ENCODE results near the gene C1orf21.

The C1orf21 gene

GRCh38 chr1:184627007-184627341 is 240.1 kb downstream of the C1orf21 start:
- DNase-seq (ENCODE audit: low read depth) = no peak

GRCh38 chr1:184629266-184629665 is 242.4 kb downstream of the C1orf21 start:
- DNase-seq (ENCODE audit: low read depth) = no peak

- no peak for DNase-seq (ENCODE audit: low read depth)
Measured at GRCh38 chr1:184630679-184631060, 243.8 kb downstream of the C1orf21 start.

- DNase-seq (ENCODE audit: low read depth) = no peak
Measured at GRCh38 chr1:184632415-184633175, 245.8 kb downstream of the C1orf21 start.

- no peak for DNase-seq (ENCODE audit: low read depth)
Measured at GRCh38 chr1:184633785-184634184, 247.0 kb downstream of the C1orf21 start.

- DNase-seq (ENCODE audit: low read depth) = no peak
Measured at GRCh38 chr1:184634296-184634695, 247.5 kb downstream of the C1orf21 start.

- no peak for DNase-seq (ENCODE audit: low read depth)
Measured at GRCh38 chr1:184635347-184635979, 248.6 kb downstream of the C1orf21 start.

- no peak for DNase-seq (ENCODE audit: low read depth)
Measured at GRCh38 chr1:184635980-184636431, 249.2 kb downstream of the C1orf21 start.

GRCh38 chr1:184637664-184638240 is 250.9 kb downstream of the C1orf21 start:
- DNase-seq (ENCODE audit: low read depth) = no peak

- DNase-seq (ENCODE audit: low read depth) = no peak
Measured at GRCh38 chr1:184639205-184639604, 252.4 kb downstream of the C1orf21 start.

- no peak for DNase-seq (ENCODE audit: low read depth)
Measured at GRCh38 chr1:184640505-184640904, 253.7 kb downstream of the C1orf21 start.

- DNase-seq (ENCODE audit: low read depth) = no peak
Measured at GRCh38 chr1:184641894-184642293, 255.1 kb downstream of the C1orf21 start.

- DNase-seq (ENCODE audit: low read depth) = no peak
Measured at GRCh38 chr1:184643661-184644060, 256.8 kb downstream of the C1orf21 start.

- no peak for DNase-seq (ENCODE audit: low read depth)
Measured at GRCh38 chr1:184644771-184645170, 257.9 kb downstream of the C1orf21 start.

- DNase-seq (ENCODE audit: low read depth) = no peak
Measured at GRCh38 chr1:184646178-184646701, 259.4 kb downstream of the C1orf21 start.

- no peak for DNase-seq (ENCODE audit: low read depth)
Measured at GRCh38 chr1:184646824-184647223, 260.0 kb downstream of the C1orf21 start.

- DNase-seq (ENCODE audit: low read depth) = no peak
Measured at GRCh38 chr1:184647471-184647870, 260.6 kb downstream of the C1orf21 start.

GRCh38 chr1:184648160-184648855 is 261.5 kb downstream of the C1orf21 start:
- no peak for DNase-seq (ENCODE audit: low read depth)

- DNase-seq (ENCODE audit: low read depth) = no peak
Measured at GRCh38 chr1:184648856-184649201, 262.0 kb downstream of the C1orf21 start.

GRCh38 chr1:184649451-184649888 is 262.6 kb downstream of the C1orf21 start:
- no peak for DNase-seq (ENCODE audit: low read depth)

- DNase-seq (ENCODE audit: low read depth) = no peak
Measured at GRCh38 chr1:184650177-184650866, 263.5 kb downstream of the C1orf21 start.

- DNase-seq (ENCODE audit: low read depth) = no peak
Measured at GRCh38 chr1:184655185-184655584, 268.4 kb downstream of the C1orf21 start.
